HG03354 (cell line): ENCODE measurements around the gene MAGOH.
A peak's percentile ranks its signal among the peaks of the same experiment; 100 is the strongest.
"Not testable (repeated sequence)": the region's sequence is repeated elsewhere in the genome, so short reads cannot be mapped to it uniquely, and the experiment has no call there.

Experiments
- ATAC-seq: cut with Tn5 transposase; IDR thresholded peaks from one replicate; pipeline ENCODE4 v1.9.1; 2021; ENCODE audit warnings: mild to moderate bottlenecking; ENCODE audit not compliant: unreplicated experiment, poor library complexity, severe bottlenecking

The MAGOH gene

GRCh38 chr1:53238197-53239155, at the start of gene MAGOH:
TSS of gene MAGOH (minus strand) at chr1:53238518. CDS start at chr1:53238448, 70 bp downstream.
- ATAC-seq = peak; percentile 99

GRCh38 chr1:53286955-53287354, 48.6 kb upstream of the MAGOH start:
- ATAC-seq = no peak

- ATAC-seq = no peak
Observed at GRCh38 chr1:53285969-53286760, 47.8 kb upstream of the MAGOH start.

- no peak for ATAC-seq
Observed at GRCh38 chr1:53285546-53285945, 47.2 kb upstream of the MAGOH start.

DNA sequence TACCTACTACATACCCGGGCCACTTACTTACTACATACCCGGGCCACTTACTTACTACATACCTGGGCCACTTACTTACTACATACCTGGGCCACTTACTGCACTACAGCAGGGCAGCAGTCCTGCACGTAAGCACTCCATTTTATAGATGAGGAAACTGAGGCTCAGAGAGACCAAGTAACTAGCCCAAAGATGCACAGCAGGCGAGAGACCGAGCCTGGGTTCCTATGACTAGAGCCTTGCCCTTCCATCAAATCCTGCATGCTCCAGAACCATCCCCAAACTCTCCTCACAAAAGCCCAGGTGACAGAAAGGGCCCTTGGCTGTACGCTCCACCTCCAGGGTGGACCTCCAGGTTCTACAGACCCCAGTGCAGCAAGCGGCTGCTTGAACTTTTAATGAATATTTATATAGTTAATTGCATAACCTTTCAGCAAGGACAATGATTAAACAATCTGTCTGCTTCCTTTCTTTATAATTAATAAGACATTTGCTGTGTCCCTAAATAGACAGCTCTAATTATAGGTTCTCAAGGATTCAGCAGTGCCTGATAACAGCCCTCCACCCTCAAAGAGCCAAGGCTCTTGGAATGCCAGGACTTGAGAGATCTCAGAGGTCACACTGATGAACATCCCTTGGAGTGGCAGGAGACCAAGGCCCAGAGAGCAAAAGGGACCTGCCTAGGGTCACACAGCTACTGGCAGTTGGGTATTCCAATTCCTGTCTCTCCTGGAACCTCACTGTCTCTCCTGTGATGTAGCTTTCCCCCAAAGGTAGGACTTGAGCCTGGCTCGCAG, 46.1 kb upstream of the MAGOH start:
- no peak for ATAC-seq

DNA sequence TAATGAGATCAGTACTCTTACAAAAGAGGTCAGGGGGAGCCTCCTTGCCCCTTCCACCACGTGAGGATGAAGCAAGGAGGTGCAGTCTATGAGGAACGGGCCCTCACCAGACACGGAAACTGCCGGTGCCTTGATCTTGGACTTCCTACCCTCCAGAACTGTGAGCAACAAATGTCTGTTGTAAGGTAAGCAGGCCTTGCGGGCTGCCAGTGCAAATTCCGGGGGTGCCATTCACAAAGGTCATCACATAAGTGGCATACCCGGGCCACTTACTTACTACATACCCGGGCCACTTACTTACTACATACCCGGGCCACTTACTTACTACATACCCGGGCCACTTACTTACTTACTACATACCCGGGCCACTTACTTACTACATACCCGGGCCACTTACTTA, 44.8 kb upstream of the MAGOH start:
- ATAC-seq = not testable (repeated sequence)

- ATAC-seq = no peak
Observed at GRCh38 chr1:53281133-53281532, 42.8 kb upstream of the MAGOH start.

GRCh38 chr1:53280496-53280895, 42.2 kb upstream of the MAGOH start:
- ATAC-seq = no peak

GRCh38 chr1:53279296-53280200, 41.2 kb upstream of the MAGOH start:
- ATAC-seq = no peak

DNA sequence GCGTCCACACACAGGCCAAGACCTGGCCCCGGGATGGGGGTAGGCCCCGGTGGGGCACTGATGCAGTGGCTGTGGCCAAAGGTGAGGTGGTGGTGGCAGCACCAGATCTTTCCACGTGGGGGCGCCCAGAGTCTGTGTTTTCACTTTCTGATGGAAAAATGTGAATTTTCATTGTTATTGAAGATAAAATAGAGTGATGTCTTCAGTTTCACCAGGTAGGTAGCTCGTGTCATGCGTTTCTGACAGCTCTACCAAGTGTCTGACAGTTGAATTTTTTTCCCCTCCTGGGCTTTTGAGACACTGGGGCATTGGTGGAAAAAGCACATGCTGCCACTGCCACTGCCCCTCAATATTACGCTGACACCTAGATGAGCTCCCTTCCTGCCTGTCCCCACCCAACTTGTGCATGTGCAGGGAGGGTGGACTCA, 40.0 kb upstream of the MAGOH start:
- ATAC-seq = no peak

DNA sequence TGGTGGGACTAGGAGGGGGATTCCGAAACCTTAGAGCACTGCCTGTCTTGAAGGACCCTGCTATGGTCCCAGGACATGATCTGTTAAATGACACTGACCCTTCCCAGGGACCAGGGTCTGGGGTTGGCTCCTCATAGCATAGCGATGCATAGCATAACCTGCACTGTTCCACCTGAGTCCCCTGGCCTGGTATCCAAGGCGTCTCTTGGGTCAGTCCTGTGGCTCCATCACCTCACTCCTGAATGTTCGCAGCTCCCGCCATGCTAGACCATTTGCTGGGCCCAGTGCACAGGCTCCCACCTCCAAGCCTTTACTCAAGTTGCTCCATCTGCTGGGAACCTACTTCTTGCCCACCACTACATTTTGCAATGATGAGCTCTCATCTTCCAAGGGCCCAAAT, 39.0 kb upstream of the MAGOH start:
- ATAC-seq = no peak

DNA sequence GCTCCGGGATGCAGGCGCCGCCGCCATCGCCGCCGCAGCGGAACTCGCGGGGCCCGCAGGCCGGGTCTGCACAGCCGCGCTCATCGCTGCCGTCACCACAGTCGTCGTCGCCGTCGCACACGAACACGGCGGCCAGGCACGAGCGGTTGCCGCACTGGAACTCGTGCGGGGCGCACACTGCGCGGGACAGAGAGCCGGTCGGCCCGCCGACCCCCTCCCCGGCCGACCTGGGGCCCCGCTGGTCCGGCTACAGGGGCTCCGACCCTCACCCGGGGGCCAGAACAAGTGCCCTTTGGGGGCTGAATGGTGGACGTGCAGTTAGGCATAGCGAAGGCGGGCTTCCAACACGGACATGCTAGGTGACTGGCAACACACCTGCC, 38.6 kb upstream of the MAGOH start:
- no peak for ATAC-seq

DNA sequence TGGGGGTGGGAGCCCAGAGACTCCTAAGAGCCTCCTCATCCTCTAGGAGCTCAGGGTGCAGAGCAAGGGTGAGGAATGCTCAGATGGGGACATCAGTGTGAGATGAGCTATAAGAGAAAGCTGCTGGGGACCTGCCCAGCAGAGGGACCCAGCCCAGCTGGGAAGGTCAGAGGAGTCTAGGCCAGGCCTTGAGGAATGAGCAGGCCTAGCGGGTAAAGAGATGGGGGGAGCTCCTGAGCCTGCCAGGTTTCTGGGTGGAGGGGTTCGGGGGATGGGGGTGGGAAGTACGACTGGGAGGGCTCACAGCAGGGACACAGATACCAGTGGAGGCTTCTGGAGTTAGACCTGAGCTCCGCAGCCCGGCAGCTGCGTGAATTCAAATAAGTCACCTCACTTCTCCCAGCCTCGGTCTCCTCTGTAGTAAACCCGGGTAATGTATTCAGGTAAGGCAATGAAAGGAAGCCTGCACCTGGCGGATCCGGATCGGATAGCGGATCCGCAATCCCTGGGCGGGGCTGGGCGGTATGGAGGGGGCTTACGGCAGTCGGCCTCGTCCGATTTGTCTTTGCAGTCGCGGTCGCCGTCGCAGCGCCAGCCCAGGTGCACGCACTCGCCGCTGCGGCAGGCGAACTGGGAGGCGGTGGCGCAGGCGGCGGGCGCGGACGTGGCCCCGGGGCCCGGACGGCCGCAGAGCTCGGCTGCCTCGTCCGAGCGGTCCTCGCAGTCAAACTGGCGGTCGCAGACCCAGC, 38.0 kb upstream of the MAGOH start:
- no peak for ATAC-seq

- no peak for ATAC-seq
Observed at GRCh38 chr1:53275566-53275965, 37.2 kb upstream of the MAGOH start.

DNA sequence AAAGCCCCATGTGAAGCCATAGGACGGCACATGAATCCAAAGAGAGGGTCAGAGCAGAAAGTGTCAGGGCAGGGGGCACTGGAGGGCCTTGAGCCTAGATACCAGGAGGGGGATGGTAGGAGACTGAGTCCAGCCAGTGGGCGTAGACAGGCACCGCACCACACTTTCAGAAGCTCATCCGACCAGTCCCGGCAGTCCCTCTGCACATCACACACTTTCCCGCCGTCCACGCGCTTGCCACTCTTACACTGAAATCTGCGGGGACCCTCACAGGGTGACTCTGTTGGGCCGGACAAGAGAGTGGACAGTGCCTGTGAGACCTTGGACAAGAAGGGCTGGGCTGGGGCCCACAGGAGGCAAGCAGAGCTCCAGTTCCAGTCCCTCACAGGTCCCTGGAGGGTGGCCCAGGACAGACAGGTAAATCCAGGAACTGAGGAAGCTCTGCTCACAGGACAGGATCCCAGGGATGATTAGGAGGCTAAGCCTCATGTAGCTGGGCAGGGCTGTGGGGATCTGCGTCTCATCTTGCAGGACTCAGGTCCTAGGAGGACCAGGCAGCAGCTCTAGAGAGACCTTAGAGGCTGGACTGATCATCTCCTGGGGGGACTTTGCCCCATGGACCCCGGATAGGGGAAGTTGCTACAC, 36.3 kb upstream of the MAGOH start:
- ATAC-seq = no peak

GRCh38 chr1:53274026-53274425, 35.7 kb upstream of the MAGOH start:
- no peak for ATAC-seq

DNA sequence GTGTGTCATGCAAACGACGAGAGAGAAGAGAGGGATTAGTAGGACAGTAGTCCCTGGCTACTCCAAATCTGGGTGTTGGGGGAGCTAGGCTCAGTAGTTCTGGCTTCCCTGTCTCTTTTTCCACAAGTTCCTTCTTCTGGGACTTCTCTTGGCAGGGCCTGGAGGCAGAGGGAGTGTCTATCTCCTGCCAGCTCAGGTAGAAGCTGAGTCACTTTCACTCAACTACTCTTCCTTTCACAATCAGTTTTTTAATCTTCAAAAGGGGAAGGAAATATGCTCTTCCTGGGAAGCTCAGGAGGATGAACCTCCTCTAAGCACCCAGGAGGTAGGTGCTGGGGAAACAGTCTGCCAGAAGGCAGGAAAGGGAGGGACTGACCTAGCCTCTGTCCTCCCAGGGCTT, 35.2 kb upstream of the MAGOH start:
- no peak for ATAC-seq

DNA sequence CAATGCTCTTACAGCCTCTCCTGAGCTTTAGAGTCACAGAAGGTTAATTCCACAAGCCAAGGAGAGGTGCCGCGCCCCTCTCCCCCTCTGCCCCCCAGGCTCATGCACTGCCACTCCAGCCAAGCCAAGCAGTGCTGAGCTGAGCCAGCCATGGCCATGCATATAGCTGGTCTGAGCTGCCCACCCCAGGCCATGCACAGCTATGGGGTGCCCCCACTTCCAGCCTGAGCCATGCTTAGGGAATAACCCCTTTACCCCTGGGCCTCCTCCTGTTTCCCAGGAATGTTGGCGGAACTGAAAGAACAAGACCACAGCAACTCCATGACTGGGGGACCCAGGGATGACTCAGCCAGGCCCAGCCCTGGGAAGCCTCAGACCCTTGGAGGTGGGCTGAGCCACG, 34.0 kb upstream of the MAGOH start:
- ATAC-seq = no peak
